IMR-90 (cell line): ENCODE data around the gene C10orf71. TPM values are rescaled to one million over a fixed set of nuclear protein-coding genes. Genes with fewer than 3 reads are reported as not detected.

ENCODE experiments used
- ATAC-seq: fragments of 200-7000 bp; cut with Tn5 transposase; 2 replicates; pipeline ENCODE4 v1.9.1; 2020; ENCODE audit warnings: low read depth, mild to moderate bottlenecking, moderate library complexity
- BruUV-seq: library from RNA; stranded (reverse); fragments of 400-500 nt; replicated peaks from 2 replicates; lab custom pipeline; 2021; lab: Mats Ljungman, UMichigan
- CTCF ChIA-PET: fragments of 300-600 bp; formaldehyde crosslinking; extraction: SDS; loops from one replicate; lab custom pipeline; 2021; ENCODE audit warnings: antibody characterized with exemption; lab: Yijun Ruan, JAX
- POLR2A ChIA-PET: fragments of 300-600 bp; sonication (Branson Sonifier 250); formaldehyde crosslinking; loops from one replicate; lab custom pipeline; 2022; ENCODE audit warnings: antibody characterized with exemption; ENCODE audit not compliant: unreplicated experiment; lab: Charles Lee
- DNase-seq: peaks from one replicate; pipeline ENCODE4 v3.0.0; 2013
- H2AFZ ChIP-seq: replicated peaks from 2 replicates; pipeline ENCODE3; 2013; ENCODE audit warnings: low read length, mild to moderate bottlenecking; ENCODE audit not compliant: poor library complexity
- H2AK5ac ChIP-seq: 2 replicates; pipeline ENCODE4 v1.6.1; 2013; ENCODE audit warnings: low read depth, low read length, inconsistent platforms
- H2AK9ac ChIP-seq: replicated peaks from 2 replicates; pipeline ENCODE3; 2013; ENCODE audit warnings: mild to moderate bottlenecking, low read depth, low read length, moderate library complexity; ENCODE audit not compliant: poor library complexity
- H2BK120ac ChIP-seq: 2 replicates; pipeline ENCODE4 v1.6.1; 2013; ENCODE audit warnings: low read depth, low read length, inconsistent platforms
- H2BK15ac ChIP-seq: 3 replicates; pipeline ENCODE4 v1.6.1; 2013; ENCODE audit warnings: low read depth, low read length, inconsistent platforms
- H2BK20ac ChIP-seq: 2 replicates; pipeline ENCODE4 v1.6.1; 2013; ENCODE audit warnings: low read depth, mild to moderate bottlenecking, inconsistent platforms, low read length, moderate library complexity
- H2BK5ac ChIP-seq: 2 replicates; pipeline ENCODE4 v1.6.1; 2013; ENCODE audit warnings: mild to moderate bottlenecking, low read depth, low read length, inconsistent platforms; ENCODE audit not compliant: poor library complexity, severe bottlenecking
- H3K14ac ChIP-seq: replicated peaks from 2 replicates; pipeline ENCODE4 v1.6.1; 2013; ENCODE audit warnings: low read depth, low read length, inconsistent platforms
- H3K18ac ChIP-seq: 2 replicates; pipeline ENCODE4 v1.6.1; 2013; ENCODE audit warnings: low read depth, low read length, control low read depth
- H3K23ac ChIP-seq: 2 replicates; pipeline ENCODE4 v1.6.1; 2013; ENCODE audit warnings: low read depth, low read length, inconsistent platforms
- H3K27ac ChIP-seq: 2 replicates; pipeline ENCODE4 v1.5.1; 2013; ENCODE audit warnings: mild to moderate bottlenecking, control low read depth, low read length; ENCODE audit not compliant: insufficient read depth
- H3K27me3 ChIP-seq: 2 replicates; pipeline ENCODE4 v1.6.1; 2013; ENCODE audit warnings: low read length; ENCODE audit not compliant: control insufficient read depth, insufficient read depth
- H3K36me3 ChIP-seq: 2 replicates; pipeline ENCODE4 v1.6.1; 2013; ENCODE audit warnings: low read length, mixed read lengths; ENCODE audit not compliant: control insufficient read depth, insufficient read depth
- H3K4ac ChIP-seq: 2 replicates; pipeline ENCODE4 v1.6.1; 2013; ENCODE audit warnings: low read depth, low read length, inconsistent platforms
- H3K4me1 ChIP-seq: 2 replicates; pipeline ENCODE4 v1.6.1; 2013; ENCODE audit warnings: low read length, mixed read lengths; ENCODE audit not compliant: control insufficient read depth, insufficient read depth
- H3K4me2 ChIP-seq: 2 replicates; pipeline ENCODE4 v1.6.1; 2013; ENCODE audit warnings: low read depth, mild to moderate bottlenecking, control low read depth, low read length, moderate library complexity
- H3K4me3 ChIP-seq: 2 replicates; pipeline ENCODE4 v1.5.1; 2013; ENCODE audit warnings: low read depth, mild to moderate bottlenecking, control low read depth, low read length, moderate library complexity; ENCODE audit not compliant: insufficient read depth
- H3K56ac ChIP-seq: 2 replicates; pipeline ENCODE4 v1.6.1; 2013; ENCODE audit warnings: low read length, inconsistent platforms; ENCODE audit not compliant: insufficient read depth; ENCODE audit errors: extremely low read depth
- H3K79me1 ChIP-seq, 2 experiments: 2 replicates each; pipeline ENCODE4 v1.6.1; 2013; ENCODE audit warnings: low read length in 2 of 2, inconsistent platforms in 1 of 2, low read depth in 1 of 2
- H3K9ac ChIP-seq: 2 replicates; pipeline ENCODE4 v1.6.1; 2013; ENCODE audit warnings: low read depth, low read length, control low read depth
- H3K9me1 ChIP-seq: 2 replicates; pipeline ENCODE4 v1.6.1; 2013; ENCODE audit warnings: low read length, inconsistent platforms; ENCODE audit not compliant: insufficient read depth
- H3K9me3 ChIP-seq: 2 replicates; pipeline ENCODE4 v1.6.1; 2013; ENCODE audit warnings: low read length; ENCODE audit not compliant: control insufficient read depth, insufficient read depth
- H4K20me1 ChIP-seq: 2 replicates; pipeline ENCODE4 v1.6.1; 2013; ENCODE audit warnings: low read length, inconsistent platforms; ENCODE audit not compliant: insufficient read depth
- H4K5ac ChIP-seq: 2 replicates; pipeline ENCODE4 v1.6.1; 2013; ENCODE audit warnings: mild to moderate bottlenecking, low read depth, low read length, control low read depth
- H4K8ac ChIP-seq, 2 experiments: 2 replicates each; pipeline ENCODE4 v1.6.1; 2013; ENCODE audit warnings: low read depth in 2 of 2, low read length in 2 of 2, control low read depth in 1 of 2, inconsistent platforms in 1 of 2
- H4K91ac ChIP-seq: 2 replicates; pipeline ENCODE4 v1.6.1; 2013; ENCODE audit warnings: low read depth, low read length, inconsistent platforms; ENCODE audit not compliant: insufficient read depth
- NFE2L2 ChIP-seq: fragments of 150-350 bp; IDR thresholded peaks from 2 replicates; pipeline ENCODE4 v1.6.1; 2016; ENCODE audit warnings: low read depth, mild to moderate bottlenecking, low read length
- RCOR1 ChIP-seq: IDR thresholded peaks from 2 replicates; pipeline ENCODE4 v1.6.1; 2012; ENCODE audit warnings: mild to moderate bottlenecking, low read length, improper control_type of control experiment; ENCODE audit not compliant: insufficient replicate concordance
- WGBS, 2 experiments: methylation state at CpG; one replicate each; pipeline versions ENCODE4 v1.1.5 to v1.1.7; 2013; ENCODE audit warnings: missing lambda C conversion rate in 2 of 2; ENCODE audit not compliant: insufficient read length in 1 of 2; ENCODE audit errors: extremely low coverage in 2 of 2; 5-methylcytosine and 5-hydroxymethylcytosine counted together
- dilution Hi-C: fragments of 300-500 bp; cut with HindIII; formaldehyde crosslinking; loops from one replicate; pipeline ENCODE4 v1.14.3; 2018; ENCODE audit warnings: low sequenced_read_pairs; ENCODE audit not compliant: unreplicated experiment
- in situ Hi-C: fragments of 300-500 bp; cut with MboI; formaldehyde crosslinking; loops from 3 replicates; pipeline ENCODE4 v1.14.3; 2019; ENCODE audit warnings: low sequenced_read_pairs, inconsistent platforms, mixed read lengths
- intact Hi-C: fragments of 100-400 bp; cut with micrococcal nuclease; formaldehyde crosslinking; loops from 2 replicates; pipeline ENCODE4 v1.10.0; 2022
- polyA plus RNA-seq, 3 experiments: library from polyadenylated mRNA; depleted of rRNA; stranded (reverse); fragments of >200 nt; gene quantifications; 2 replicates each; pipeline ENCODE4 v1.2.3, GENCODE V29; 2012; ENCODE audit warnings: low replicate concordance in 1 of 3
- total RNA-seq: library from RNA; depleted of rRNA; stranded (reverse); fragments of >200 nt; gene quantifications from 2 replicates; pipeline ENCODE4 v1.2.3, GENCODE V29; 2012
- TF ChIP-seq, protein P1 (sequence below): conservative IDR thresholded peaks from 2 replicates; pipeline ENCODE4 v1.5.1; 2012; ENCODE audit warnings: mild to moderate bottlenecking, low read depth, low read length, improper control_type of control experiment

The C10orf71 gene
- total and polyA plus RNA-seq, 2 of the 4 experiments (the other 2 are of a cell fraction), result not detected

DNA sequence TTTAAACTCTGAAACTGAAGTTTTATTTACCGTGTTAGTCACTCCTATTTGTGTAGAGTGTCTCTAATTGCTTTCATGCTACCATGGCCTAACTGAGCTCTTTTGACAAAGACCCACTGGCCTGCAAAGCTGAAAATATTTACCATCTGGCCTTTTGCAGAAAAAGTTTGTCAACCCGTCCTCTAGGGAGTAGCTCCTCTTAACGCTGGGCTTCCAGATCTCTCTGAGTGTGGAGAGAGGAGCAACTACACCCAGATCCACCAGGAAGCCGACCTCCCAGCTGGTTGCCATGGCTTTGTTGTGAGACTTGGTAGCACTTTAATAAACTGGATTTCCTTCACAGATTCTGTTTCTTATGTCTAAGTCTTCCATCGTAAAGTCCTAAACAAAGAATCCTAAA is 4.2 kb upstream of the C10orf71 start:
- H4K5ac ChIP-seq, result no peak overlapping the region
- H2BK15ac ChIP-seq, result no peak overlapping the region
- H3K36me3 ChIP-seq, result no peaks in the 10 kb centered on the region
- no peak overlapping the region for H3K9ac ChIP-seq
- H3K23ac ChIP-seq, result no peak overlapping the region
- H4K8ac ChIP-seq, result no peak overlapping the region
- H3K18ac ChIP-seq, result no peak overlapping the region
- BruUV-seq, result no TSS peak
- ATAC-seq, result no peak
- H3K27ac ChIP-seq, result no peak overlapping the region
- no peak overlapping the region for H2AFZ ChIP-seq
- ChIA-PET POLR2A (no interaction called here), CTCF (no interaction called here)
- H3K14ac ChIP-seq, result no peak overlapping the region
- H4K91ac ChIP-seq, result no peak overlapping the region
- no peaks in the 10 kb centered on the region for H3K9me1 ChIP-seq
- H3K56ac ChIP-seq, result no peak overlapping the region
- H3K9me3 ChIP-seq, result no peaks in the 10 kb centered on the region
- H3K79me1 ChIP-seq, result no peaks in the 10 kb centered on the region
- intact Hi-C loops, result loop anchor here (10.0 kb wide), 1 partner anchor 180 kb away; the partner anchor contains the start of gene VSTM4
- in situ Hi-C loops, result no loop called here
- H3K4me3 ChIP-seq, result no peak overlapping the region
- TF ChIP-seq, protein P1, sequence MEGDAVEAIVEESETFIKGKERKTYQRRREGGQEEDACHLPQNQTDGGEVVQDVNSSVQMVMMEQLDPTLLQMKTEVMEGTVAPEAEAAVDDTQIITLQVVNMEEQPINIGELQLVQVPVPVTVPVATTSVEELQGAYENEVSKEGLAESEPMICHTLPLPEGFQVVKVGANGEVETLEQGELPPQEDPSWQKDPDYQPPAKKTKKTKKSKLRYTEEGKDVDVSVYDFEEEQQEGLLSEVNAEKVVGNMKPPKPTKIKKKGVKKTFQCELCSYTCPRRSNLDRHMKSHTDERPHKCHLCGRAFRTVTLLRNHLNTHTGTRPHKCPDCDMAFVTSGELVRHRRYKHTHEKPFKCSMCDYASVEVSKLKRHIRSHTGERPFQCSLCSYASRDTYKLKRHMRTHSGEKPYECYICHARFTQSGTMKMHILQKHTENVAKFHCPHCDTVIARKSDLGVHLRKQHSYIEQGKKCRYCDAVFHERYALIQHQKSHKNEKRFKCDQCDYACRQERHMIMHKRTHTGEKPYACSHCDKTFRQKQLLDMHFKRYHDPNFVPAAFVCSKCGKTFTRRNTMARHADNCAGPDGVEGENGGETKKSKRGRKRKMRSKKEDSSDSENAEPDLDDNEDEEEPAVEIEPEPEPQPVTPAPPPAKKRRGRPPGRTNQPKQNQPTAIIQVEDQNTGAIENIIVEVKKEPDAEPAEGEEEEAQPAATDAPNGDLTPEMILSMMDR, result no peak
- TF ChIP-seq NFE2L2, result no peak
- TF ChIP-seq RCOR1, result no peak
- H2BK20ac ChIP-seq, result no peak overlapping the region
- H3K4ac ChIP-seq, result no peak overlapping the region
- H2AK9ac ChIP-seq, result no peak overlapping the region
- WGBS, 2 experiments, result no CpG with 5 or more reads among the region's 5 CpGs
- H3K4me1 ChIP-seq, result peaks cover 2% of the 10 kb centered on the region; the same call in 1 of the 2 replicates
- no peak overlapping the region for H2AK5ac ChIP-seq
- DNase-seq, result no peak
- H3K4me2 ChIP-seq, result no peak overlapping the region
- H4K20me1 ChIP-seq, result no peaks in the 10 kb centered on the region
- no peak overlapping the region for H2BK5ac ChIP-seq
- peaks cover 40% of the 10 kb centered on the region for H3K27me3 ChIP-seq
- dilution Hi-C loops, result no loop called here
- H2BK120ac ChIP-seq, result no peak overlapping the region
